Metanephros (tissue), 1 donor: ENCODE data around the gene FAM177A1. TPM values are rescaled to one million over a fixed set of nuclear protein-coding genes. Genes with fewer than 3 reads are reported as not detected.

ENCODE experiments used
- total RNA-seq: library from RNA; depleted of rRNA; stranded (reverse); fragments of >200 nt; gene quantifications from one replicate; pipeline ENCODE4 v1.2.3, GENCODE V29; 2014

FAM177A1 gene, protein sequence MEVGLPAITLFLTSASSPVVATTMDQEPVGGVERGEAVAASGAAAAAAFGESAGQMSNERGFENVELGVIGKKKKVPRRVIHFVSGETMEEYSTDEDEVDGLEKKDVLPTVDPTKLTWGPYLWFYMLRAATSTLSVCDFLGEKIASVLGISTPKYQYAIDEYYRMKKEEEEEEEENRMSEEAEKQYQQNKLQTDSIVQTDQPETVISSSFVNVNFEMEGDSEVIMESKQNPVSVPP
- total RNA-seq: 25.8 TPM

DNA sequence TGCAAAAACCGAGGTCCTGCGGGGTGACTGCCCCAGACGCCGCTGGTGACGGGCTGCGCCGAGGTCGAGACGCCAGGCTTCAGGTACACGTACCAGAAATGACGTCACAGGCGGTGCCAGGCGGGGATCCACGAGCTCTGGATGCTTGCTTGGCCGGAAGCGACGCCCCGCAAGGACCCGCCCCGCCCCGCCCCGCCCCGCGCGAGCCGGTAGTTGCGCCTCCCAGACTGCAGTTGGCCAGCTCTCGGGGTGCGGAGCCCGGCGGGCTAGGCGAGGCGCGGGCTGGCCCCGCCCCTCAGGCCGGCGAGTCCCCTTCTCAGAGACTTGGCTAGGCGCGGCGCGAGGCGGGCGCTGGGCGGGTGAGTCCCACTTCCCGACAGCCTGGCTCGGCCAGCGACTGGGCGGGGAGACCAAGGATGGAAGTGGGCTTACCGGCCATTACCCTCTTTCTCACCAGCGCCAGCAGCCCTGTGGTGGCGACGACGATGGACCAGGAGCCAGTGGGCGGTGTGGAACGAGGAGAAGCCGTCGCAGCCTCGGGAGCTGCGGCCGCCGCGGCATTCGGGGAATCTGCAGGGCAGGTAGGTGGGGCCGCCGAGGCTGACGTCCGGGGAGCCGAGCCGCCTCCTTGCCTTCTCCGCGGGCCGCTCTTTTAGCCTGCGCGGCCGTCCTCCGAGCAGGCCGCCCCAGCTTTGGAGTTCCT lies at the start of gene FAM177A1:
FAM177A1 (plus strand) TSS at position 225 of the 703 bp plus-strand sequence; CDS start at position 417, 192 bp downstream.

GRCh38 chr14:35121887-35122695 lies 76.0 kb downstream of the FAM177A1 start, which contains the start of the genes PPP2R3C and PRORP:
PPP2R3C (minus strand) TSS chr14:35121990; CDS start chr14:35121959, 31 bp downstream.
PRORP (plus strand) TSS chr14:35122552; CDS start chr14:35123246, 694 bp downstream.

Other genes with a start within 250 kb of the FAM177A1 start
- 17.2 TPM for gene BAZ1A, start 170.9 kb upstream of the FAM177A1 start, total RNA-seq
- 46.4 TPM for gene SRP54, start 63.3 kb upstream of the FAM177A1 start, total RNA-seq
- gene PPP2R3C, start 75.7 kb downstream of the FAM177A1 start, total RNA-seq: 26.6 TPM
- 18.4 TPM for gene PRORP, start 76.3 kb downstream of the FAM177A1 start, total RNA-seq
- 148 TPM for gene PSMA6, start 246.1 kb downstream of the FAM177A1 start, total RNA-seq